Measurements from ENCODE around the gene DCT.

Gene DCT

GRCh38 chr13:94390881-94391280 is 88.6 kb downstream of the DCT start:
- DNase-seq: no peak

- DNase-seq: no peak
Measured at GRCh38 chr13:94389604-94390351, 89.7 kb downstream of the DCT start.

- no peak for DNase-seq
Measured at GRCh38 chr13:94387047-94387446, 92.4 kb downstream of the DCT start.

Data from NCI-H748 treated with DMSO at 0.1 percent for 48 hours (cell line).